NCI-H748 (cell line): ENCODE data around the gene RAPGEF5.

Experiments used
- DNase-seq: peaks from one replicate; lab custom pipeline; 2025; ENCODE audit not compliant: unreplicated experiment; lab: John Stamatoyannopoulos, UW

The RAPGEF5 gene

DNA sequence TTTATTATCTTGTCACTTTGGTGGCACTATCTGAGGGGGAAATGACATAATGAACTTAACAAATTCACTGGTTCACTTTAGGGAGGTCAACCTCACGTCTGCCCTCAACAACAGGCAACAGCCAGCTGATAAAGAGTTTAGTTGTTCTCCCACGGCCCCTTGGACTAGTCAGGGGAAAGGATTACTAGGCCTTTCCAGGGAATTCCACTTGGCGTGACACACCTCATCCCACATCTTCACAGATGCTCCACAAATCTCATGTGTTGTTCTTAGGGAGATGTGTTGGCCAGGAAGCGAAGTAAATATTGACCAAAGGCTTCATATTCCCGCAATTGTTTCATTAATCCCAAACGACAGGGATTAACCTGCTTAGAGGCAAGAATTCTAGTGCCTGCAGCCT is 227.8 kb downstream of the RAPGEF5 start:
- peak; percentile 28 for DNase-seq

DNA sequence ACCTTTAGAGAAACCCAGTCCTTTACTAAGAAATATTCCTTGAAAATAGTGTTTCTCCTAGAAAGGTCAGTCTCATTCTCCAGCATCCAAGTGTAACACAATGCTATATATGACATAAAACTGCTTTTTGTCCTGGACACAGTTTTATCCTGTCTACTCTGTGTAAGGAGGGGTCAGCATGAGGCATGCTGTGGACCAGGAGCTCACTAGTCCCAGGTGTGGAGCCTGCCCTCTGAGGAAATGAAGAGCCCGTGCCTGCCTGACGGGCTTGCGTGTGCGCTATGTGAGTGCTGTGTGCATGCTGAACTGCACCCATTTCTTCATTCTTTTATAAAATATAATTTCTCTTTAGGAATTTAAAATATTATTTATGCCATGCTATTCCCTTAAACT is 228.4 kb downstream of the RAPGEF5 start:
- no peak for DNase-seq

DNA sequence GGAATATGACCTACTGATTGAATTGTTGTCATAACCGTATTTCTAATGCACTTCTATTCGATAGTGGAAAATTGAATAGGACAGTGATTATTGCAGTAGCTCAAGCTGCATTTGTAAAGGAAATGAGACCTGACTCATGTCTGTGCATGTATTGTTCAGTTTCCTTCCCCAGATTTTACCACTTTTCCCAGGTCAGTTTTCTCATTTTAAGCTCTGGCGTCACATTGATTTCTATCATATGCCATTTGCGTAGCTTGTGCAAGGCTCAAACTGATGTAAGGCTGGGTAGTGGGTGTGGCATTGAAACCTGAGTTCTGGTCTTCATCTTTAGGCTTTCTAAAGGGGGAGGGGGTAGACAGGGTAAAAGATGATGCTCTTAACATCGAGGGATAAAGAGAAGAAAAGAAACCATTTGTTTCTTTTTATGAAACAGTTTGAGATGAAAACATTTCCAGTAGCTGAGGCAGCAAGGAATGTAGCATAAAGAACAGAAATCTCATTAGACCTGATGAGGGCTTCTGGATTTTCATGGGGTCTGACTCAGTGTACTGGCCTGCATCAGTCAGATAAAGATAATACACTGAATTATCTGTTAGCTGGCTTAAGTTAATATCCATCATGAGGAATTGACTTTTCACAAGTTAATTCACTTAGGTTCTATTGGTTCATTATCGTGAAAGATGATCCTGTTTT is 229.0 kb downstream of the RAPGEF5 start:
- no peak for DNase-seq

DNA sequence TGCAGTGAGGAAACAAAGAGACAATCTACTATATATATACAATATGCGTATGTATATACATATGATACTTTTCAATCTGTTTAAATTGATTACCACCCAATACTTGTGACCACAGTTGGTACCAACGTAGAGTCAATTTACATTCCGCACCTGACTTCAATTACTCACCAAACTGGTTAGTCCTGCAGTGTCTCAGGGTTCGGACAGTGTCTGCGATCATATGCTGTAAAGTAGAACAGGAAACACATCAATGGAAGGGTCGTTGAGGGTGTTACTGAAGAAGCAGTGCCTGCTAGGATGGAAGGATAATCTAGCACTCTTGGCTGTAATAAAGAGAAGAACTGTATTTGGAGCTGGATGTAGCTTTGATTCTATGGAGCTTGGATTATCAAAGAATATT is 231.5 kb downstream of the RAPGEF5 start:
- no peak for DNase-seq

DNA sequence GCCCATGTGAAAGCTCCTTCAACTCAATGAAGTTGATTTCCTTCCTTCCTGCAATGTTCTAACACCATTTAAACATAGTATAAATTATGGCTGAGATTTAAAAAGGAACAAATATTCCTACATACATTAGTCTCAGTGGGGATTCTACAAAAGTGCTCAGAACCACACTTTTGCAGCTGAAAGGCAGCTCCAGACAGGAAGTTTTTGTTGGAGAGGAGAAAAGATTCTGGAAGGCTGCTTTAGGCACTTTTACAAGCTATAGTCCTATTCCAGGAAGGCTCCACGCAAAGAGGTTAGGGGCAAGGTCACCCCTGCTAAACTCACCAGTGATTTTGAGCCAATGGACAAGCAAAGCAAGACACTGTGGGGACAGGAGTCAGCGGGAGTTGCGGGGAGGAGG is 232.0 kb downstream of the RAPGEF5 start:
- no peak for DNase-seq

DNA sequence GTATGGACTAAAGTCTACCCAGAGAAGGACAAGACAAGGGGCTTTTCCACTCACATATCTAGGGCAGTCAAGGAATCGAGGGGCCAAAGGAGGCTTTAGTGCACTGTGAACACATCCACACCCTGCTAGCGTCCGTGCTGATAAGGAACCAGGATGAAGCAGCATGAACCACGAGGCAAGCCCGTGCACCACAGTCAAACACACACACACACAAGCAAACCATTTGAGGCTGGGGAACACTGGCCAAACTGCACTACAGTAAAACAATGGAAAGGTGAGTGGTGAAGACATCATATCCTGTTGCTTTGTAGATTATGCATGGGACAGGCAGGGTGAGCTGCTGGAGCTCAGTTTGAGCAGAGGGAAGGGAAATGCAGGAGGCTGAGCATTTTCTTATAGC is 233.8 kb downstream of the RAPGEF5 start:
- DNase-seq, result no peak

DNA sequence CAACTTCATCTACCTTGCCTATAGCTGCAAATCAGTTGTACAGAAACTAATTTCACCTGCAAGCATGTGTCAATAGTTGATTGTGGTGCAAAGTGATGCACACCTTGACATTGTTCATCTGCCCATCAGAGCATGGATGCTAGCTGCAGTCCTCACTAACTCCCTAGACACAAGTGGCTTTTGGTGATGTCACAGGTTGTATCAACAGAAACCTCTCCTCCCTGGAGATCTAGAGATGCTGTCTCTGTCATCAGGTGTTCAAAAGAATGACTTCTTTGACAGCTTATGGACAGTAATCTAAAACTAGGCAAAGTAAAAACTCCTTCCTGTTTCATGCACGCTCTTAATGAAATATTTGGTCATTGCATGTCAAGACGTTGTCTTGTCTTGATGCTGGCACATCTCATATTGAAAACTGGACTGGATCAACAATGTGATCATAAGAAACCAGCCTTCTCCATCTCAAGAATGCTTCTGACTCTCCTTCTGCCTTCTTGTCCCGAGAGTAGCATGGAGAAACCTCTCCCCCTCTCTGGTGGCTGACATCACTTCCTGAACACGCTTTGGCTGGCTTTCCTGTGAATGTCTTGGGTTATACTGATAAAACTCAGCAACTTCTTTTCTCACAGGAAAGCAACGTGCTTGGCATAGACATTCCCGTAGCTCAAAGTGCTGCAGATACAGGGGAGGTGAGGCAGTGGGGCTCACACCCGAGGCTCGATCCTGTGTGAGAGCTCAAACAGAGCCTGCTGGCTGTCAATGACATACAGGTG is 235.1 kb downstream of the RAPGEF5 start:
- no peak for DNase-seq

DNA sequence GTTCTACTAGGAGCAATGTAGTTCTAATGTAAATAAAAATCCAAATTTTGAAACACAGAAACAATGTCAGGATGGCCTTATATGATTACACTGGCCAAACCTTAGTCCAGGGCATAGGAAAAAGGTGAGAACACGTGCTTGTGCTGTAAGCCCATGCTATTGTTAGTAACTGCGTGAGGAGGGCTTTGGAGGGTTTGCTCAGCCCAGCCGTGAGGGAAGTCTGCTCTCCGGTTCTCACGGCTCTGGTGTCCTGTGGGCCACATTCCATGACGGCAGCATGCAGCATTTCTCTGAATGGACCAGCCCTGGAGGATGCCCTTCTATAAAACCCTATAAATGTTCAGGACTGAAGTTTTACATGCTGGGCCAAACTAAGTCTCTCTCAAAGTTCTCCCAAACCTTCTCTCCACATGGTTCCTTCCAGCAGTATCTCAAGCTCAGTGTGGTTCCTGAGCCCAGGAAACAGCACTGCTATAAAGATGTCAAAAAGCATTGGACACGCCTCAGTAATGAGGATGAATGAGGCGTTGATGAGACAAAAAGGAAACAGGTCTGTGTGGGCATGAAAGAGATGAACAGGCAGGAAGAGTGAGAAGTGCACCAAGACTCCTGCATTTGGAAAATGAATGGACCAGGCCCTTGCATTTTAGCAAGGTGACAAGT is 236.4 kb downstream of the RAPGEF5 start:
- no peak for DNase-seq

DNA sequence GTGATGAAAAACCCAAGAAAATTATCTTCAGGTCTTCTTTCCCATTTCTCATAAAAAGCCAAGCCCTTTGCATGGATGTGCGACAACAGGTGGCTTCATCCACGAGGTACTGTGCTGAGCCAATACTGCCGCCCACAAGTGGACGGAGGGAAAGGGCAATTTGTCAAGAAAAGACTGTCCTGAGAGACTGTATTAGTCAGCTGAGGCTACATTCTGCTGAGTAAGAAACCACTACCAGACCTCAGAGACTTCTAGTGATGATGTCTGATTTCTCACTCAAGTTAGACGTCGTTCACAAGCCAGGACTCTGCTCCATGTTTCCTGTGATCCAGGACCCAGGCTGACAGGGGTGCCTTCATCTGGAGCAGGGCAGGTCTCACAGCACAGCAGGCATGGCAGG is 239.7 kb downstream of the RAPGEF5 start:
- DNase-seq, result no peak

DNA sequence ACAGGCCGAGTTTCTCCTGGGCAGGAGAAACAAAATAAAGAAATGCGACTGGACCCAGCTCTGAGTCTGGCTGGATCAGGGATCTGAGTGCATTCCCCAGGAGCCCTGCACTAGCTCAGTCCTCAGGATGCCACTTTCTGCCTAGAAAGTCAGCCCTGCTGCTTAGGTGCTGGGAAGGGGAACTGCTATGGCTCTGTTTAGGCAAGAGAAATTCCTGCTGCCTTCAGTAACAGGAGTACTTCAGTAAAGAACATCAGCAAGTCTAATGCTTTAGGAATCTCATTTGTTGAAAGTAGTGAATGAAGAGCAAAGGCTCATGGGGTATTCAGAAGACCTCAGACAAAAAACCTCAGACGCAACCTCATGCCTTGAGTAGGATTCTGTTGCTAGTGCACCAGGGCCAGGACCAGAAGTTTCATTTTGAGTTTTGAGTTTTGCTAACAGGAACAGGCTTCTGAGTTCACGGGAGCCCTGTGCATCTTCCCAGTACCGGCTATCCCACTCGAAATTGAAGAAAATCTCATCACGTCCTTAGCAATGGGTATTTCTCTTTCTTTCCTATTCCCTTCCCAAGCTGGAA is 240.4 kb downstream of the RAPGEF5 start:
- no peak for DNase-seq

DNA sequence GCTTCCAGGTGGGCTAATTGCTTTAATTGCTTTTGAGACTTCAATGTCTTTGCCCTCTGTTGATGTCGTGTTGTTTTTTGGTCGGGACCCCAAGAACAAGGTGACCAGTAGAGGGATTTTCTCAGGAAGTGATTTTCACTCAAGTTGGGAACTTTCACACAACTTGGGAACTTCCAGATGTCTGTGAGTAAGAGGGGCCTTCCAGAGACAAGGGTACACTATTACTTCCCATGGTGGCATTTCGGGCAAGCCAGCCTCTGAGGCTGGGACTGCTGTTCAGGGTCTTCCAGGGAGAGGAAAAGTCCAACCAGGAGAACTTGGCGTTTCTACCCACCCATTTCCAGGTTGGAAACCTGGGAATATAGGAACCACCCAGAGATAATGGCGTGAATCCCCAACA is 241.3 kb downstream of the RAPGEF5 start:
- DNase-seq, result no peak

DNA sequence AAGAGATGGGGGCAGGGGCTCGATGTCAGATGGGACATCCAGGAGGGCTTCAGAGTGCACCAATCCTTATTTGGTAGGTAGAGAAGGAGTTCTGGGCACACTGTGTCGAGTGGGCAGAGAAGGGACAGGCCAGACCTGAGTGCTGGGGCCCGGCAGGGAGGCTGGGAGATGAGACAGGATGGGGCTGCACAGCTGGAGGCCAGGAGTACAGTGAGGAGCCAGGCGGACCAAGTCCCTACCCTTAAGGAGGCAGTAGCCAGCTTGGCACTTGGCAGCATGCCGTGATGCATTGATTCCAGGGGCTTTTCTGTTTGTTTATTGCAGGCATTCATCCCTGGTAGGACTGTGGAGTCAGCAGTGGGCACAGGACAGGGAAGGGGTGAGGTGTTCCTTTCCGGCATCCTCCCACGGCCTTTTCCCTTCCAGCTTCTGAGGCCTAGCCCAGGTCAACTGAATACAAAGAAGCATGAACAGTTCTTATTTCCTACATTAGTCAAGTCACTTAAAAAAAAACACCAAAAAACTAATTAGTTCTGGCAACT is 242.4 kb downstream of the RAPGEF5 start:
- DNase-seq, result no peak

DNA sequence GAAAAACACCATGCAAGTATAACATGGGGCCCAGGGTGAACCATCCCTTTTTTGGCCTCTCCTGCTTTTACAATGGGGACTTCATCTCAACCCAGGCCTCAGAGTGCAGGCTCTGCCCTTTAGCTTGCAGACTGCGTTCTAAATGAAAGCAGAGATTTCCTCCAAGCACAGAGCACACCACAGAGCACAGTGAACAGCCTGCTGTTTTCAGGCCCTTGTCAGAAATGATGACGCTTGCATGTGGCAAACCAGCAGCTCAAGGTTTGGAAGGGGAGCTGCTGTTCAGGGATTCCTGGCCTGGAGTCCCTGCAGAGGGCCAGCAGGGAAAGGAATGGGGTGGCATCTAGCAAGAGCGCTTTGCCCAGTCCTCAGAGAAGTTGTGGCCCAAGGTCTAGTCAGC is 243.9 kb downstream of the RAPGEF5 start:
- no peak for DNase-seq

DNA sequence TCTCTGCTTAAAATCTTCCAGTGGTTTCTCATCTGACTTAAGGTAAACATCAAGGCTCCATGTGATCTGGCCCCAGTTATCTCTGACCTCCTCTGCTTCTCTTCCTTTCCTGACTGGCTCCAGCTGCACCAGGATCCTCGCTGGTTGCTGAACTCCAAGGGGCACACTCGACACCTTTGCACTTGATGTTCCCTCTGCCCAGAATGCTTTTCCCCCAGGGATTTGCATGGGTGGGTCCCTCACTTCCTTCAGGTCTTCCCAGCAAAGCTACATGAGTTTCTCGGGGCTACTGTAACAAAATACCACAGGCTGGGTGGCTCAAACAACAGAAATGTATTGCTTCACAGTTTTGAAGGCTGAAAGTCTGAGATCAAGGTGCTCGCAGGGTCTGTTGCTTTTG is 245.3 kb downstream of the RAPGEF5 start:
- DNase-seq, result no peak

DNA sequence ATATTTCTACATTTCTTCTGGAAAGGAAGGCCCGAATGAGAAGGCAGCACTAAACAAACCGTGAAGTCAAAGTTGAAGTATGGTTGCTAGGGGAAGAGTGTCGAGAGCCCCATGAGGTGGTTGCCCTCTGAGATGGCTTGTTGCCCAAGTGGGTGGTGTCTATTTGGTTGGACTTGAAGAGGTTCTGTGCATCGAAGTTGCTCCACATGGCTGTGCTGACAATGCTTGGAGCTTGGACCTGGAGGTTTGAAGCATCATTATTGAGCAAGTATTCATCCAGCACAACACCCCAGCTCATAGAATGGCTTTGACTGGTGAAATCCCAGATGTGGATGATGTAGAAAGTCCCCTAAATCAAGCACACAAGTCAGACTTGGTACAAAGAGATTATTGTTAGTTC is 246.1 kb downstream of the RAPGEF5 start:
- no peak for DNase-seq

DNA sequence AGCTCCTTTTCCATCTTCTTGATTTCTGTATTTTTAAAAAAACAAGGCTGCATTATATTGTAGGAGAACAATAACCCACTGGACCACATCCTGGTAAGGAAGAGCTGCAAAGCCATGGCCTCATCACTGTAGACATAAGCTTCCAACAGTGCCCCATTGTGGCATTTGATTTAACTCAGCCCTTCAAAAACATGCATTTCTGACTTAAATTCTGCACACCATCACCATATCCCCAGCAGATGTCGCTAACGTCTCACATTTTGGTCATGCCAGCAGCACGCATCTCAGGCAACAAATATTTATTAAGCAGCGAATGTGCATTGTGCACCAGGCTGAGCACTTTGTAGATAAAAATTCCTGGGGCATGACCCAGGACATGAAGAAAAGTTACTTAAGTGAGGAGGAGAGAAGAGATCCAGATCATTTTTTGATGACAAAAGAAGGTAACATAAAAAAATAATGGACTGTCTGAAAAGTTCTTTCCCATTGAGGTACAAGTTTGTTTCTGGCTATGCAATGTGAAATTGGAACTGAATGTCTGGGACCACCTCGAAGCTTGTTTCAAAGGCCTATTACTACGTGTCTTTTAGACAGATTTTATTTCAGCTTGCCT is 246.6 kb downstream of the RAPGEF5 start:
- DNase-seq, result peak; percentile 76

DNA sequence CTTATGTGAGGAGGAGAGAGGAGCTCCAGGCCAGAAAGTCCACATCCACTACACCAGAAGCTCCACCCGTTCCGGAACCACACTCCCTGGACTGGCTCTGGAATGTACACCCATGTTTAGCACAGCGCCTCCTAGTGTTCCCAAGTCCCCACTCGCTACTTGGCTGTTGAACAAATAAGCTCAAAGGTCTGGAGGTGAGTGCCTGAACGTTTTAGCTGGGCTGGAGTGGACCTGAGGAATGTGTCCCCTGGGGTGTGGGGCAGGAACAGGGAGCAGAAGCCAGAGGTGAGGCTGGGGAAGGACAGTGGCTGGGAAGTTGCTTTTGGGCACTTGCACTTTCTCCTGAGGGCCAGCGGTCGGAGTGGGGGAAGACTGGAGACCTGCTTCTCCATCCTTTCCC is 247.2 kb downstream of the RAPGEF5 start:
- DNase-seq, result peak; percentile 19

DNA sequence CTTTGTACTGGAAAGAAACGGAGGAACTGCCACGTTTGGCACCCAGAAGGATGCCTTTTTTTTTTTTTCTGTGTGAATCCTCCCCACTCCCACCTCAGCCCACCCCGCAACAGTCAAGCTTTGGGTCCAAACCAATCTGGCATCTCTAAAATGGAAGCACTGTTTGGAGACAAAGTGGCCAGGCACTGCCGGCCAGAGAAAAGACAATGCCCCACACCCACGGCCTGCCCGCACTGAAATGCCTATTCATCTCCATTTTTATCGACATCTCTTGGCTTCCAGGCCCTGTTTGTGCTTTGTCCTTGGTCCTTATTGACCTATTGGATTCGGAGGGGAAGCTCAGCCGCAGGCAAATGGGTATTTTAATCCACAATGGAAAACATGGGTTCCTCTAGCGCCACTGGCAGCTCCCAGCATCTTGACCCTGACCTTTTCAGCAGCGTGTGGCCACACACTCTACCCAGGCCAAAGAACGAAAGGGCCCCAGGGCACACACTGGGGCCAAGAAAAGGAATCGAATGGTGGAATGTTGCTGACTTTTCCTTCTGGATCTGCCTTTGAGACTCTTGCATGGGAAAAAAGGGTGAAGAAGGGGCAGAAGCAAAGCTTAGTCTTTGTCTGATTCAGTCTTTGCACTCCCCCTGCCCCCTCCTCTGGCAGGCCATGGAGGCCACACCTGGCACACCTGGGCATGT is 248.7 kb downstream of the RAPGEF5 start:
- DNase-seq, result no peak

DNA sequence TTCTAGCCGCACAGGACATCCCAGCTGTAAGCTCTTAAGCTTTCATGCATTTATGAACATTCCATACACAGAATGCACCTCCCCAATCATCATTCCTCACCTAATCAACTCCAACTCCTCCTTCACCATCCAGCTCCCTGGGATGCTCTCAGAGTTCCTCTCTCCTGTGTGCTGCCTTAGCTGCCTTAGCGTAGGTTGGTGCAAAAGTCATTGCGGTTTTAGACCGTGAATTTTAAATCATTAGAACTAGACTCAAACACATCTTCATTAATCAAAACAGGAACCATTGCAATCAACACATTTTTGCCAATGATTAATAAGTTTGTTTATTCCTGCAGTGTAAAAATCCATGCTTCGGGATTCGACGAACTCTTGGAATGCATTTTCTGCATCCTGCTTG is 251.4 kb downstream of the RAPGEF5 start:
- no peak for DNase-seq
